B cell (primary cell): ENCODE results near the gene DENND2A.

Experiments
- CTCF ChIP-seq: fragments of 200-600 bp; IDR thresholded peaks from one replicate; pipeline ENCODE4 v1.8.0; 2022; ENCODE audit warnings: antibody characterized with exemption, mild to moderate bottlenecking
- EZH2 ChIP-seq: IDR thresholded peaks from 2 replicates; pipeline ENCODE4 v1.6.1; 2012; ENCODE audit warnings: borderline replicate concordance, low read depth, mild to moderate bottlenecking, moderate library complexity, low read length; ENCODE audit not compliant: insufficient read depth, poor library complexity, severe bottlenecking

- TF ChIP-seq CTCF (peak; percentile 78), EZH2 (no peak)
These were observed 164.8 kb downstream of the DENND2A start for GRCh38 chr7:140475747-140476333.
